Measurements from ENCODE around the gene LRBA.

DNA sequence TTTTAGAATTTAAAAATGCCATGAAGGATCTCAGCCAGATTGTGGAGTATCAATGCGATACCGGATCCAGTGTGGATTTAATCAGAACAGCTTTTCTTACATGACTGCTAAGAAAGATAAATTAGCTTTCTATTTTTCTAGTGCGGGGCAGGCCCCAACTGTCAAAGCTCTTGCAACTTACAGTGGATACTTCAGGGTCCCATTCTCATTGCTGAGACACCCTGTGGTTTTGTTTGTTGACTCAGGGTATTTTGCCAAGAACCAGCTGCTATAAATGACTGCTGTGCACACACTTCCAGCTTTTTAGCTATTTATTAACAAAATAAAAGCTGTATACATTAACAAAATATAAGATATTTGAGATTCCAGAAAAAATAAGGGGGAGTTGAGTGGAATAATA, 770.5 kb downstream of the LRBA start:
- TF ChIP-seq, protein P1, sequence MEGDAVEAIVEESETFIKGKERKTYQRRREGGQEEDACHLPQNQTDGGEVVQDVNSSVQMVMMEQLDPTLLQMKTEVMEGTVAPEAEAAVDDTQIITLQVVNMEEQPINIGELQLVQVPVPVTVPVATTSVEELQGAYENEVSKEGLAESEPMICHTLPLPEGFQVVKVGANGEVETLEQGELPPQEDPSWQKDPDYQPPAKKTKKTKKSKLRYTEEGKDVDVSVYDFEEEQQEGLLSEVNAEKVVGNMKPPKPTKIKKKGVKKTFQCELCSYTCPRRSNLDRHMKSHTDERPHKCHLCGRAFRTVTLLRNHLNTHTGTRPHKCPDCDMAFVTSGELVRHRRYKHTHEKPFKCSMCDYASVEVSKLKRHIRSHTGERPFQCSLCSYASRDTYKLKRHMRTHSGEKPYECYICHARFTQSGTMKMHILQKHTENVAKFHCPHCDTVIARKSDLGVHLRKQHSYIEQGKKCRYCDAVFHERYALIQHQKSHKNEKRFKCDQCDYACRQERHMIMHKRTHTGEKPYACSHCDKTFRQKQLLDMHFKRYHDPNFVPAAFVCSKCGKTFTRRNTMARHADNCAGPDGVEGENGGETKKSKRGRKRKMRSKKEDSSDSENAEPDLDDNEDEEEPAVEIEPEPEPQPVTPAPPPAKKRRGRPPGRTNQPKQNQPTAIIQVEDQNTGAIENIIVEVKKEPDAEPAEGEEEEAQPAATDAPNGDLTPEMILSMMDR (IDR thresholded peaks at IDR 0.05), result no peak
- no peak for TF ChIP-seq POLR2A (IDR thresholded peaks at IDR 0.05)

All from body of pancreas (tissue), 4 donors.